ENCODE results near the gene PRRT4. TPM values are rescaled to one million over a fixed set of nuclear protein-coding genes. Genes with fewer than 3 reads are reported as not detected.

PRRT4 gene
- polyA plus RNA-seq (ENCODE audit: insufficient read length in 3 of 3): under 1 TPM; 0.54 to 0.72 (median 0.67) TPM

DNA sequence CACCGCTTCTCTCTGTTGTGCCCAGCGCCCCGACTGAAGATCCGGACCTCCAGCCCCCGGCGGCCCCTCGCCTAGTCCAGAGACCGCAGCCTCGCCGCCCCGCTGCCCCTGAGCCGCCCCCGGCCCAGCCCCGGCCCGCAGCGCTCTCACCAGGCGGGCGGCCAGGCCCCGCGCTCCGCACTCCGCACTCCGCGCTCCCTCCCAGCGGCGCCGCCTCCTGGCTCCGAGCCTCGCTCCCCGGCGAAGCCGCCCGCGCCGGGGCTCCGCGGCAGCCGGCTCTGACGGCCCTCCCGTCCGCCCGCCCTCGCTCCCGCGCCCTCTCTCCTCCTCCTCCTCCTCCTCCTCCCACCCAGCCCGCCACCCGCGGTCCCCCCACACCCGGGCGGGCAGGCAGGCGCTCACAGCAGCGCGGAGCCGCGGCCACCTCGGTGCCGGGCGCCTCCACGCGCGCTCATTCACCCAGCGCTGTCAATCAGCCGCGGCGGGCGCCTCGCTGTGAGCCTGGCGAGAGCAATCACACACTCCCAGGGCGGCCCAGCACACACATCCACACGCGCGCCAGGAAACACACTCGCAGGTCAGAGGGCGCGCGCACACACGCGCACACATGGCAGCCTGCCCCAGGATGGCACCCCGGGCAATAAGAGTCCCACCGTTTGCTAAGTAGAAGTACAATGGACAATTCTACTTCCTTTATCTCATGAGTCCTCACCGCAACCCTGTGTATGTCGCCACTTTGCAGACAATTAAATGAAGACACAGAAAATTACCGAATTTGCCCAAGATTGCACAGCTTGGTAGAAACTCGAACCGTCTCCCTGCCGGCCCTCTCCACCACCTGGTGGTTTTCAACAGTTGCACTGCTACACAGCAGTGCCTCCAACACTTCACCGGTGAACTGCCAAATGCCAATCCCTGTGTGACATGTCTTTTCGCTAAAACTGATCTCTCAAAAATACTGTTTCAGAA lies at the start of gene PRRT4:
Gene PRRT4 (minus strand): TSS at position 280 of the 969 bp plus-strand sequence.
- no peak for DNase-seq (ENCODE audit: low read depth in 3 of 3, low spot score in 2 of 3)

DNA sequence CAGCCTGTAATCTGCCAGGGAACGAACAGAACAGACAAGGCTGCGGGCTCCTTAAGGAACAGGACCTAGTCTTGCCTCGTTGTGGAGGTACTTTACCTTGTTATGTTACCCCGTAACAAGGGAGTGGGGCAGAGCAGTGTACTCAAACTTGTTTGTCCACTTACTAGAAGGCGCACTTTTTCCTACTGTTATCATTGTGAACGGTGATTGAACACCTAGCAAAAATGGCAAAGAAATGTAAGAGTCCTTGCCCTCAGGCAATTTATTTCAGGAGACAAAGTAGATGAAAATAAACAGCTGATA lies 48.9 kb upstream of the PRRT4 start:
- no peak for DNase-seq (ENCODE audit: low read depth in 3 of 3, low spot score in 2 of 3)

DNA sequence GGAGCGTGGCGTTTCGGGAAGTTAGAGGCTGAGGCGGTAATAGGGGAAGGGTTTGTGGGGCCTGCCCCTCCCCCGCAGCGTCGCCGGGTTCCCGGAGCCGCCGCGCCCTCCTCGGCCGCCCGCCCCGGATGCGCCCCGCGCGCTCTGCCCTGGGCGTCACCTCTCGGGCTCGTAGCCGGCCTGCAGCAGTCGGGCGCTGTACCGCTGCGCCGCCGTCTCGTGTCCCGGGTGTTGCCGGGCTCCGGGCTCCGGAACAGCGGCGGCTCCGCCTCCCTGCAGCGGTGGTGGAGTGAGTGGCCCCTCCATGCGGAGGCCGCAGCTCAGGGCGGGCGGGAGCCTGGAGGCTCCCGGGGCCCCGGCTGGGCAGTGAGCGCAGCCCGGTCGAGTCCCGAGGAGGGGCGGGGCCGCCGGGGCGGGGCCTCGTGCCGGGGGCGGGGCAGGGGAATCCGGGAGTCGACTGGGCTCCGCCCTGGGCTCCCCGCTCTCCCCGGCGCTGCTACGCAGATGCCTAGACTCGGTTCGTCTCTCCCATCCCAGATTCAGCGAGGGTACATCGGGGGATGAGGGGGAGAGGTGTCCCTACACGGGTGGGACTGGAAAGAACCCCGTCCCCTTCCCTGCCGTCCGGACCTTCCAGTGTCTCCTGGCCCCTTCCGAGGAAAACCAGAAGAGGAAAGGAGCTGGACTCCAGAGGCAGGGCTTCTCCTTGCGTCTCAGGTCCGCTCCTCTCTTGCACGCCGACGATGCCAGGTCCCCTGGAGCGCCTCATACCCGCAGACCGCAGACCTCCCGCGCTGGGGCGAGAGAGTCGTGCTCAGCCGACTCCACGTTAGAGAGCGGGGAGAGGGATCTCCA lies 48.3 kb upstream of the PRRT4 start, which contains the start of gene IMPDH1:
Gene IMPDH1 (minus strand): TSS at position 387 of the 855 bp plus-strand sequence. CDS start 81 bp downstream, at position 306.
- peak in 2 of 3 donors; percentile 60 to 66 for DNase-seq (ENCODE audit: low read depth in 3 of 3, low spot score in 2 of 3)

DNA sequence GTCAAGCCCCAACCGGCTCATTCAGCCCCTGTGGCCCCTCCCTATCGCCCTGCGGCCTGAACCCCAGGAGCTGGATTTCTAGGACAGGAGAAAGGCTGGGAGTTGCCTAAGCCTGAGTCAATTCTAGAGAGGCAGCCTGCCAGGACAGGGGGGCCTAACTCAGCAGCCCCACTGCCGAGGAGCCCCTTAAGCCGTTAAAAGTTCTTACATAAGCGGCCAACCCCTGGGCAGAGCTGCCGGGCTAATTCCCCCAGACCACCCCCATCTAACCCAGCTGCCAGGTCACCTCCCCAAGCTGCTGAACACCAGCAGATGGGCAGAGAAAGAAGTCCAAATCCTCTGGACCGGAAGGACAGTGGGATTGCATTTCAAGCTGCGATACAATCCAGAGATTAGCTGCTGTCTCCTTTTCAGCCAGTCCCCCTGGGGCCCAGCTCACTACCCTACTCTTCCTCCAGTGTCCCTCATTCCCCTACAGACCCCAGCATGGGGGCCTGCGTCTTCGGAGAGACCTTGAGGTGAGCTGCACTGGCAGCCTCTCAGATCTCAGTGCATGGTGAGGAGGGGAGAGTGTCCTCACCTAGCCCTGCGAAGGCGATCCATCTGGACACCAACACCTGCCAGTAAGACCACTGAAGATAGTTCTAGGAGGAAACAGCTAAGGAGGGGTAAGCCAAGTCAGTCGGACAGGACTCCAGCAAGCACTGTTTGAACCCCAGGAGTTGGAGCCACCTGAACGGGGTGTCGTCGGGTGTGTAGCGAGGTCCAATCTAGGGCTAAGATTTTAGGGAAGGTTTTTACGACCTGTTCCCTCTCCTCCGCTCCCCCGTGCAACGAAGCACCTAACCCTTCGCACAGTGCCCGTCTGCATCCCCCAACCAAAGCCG lies 47.5 kb upstream of the PRRT4 start:
- no peak for DNase-seq (ENCODE audit: low read depth in 3 of 3, low spot score in 2 of 3)

DNA sequence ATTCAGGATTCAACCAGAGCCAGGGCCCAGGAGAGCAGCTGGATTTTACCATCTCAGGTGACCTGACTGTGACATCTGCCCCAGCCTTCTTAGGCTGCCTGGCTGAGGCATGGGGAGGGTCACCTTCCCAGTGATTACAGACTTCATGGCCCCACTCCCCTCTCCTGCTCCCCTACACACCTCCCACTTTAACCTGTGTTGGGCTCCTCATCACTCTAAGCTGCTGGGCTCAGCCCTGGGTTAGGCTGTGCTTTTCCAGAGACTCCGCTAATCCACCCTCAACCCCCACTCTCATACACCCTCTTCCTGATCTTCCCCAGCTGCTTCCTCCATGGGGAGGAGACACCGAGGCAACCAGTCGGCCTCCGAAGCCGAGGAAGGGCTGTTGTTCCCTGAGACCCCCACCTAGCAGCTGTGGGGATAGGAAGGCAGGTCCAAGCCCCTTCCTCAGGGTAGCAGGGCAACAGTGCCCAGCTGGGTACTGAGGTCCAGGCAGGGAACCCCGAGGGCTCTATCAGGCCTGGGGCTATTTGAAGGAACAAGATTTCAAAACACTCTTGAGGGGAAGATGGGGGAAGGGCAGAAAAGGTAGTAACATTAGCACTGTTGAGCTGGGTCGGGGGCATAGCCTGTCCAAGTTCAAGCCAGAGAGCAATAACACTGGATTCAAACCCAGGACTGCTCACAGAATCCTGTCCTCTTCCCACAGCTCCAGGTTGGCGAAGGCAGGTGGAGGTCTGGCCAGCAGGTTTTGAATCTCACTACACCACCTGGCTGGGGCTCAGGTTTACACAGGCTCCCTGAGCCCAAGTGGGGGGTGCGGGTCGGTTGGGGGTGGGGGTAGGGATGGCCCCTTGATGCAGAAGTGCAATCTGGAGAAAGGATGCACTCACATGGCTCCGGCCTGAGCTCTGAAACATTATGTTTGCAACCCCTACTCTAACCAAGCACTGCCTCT lies 46.5 kb upstream of the PRRT4 start:
- DNase-seq (ENCODE audit: low read depth in 3 of 3, low spot score in 2 of 3): no peak

DNA sequence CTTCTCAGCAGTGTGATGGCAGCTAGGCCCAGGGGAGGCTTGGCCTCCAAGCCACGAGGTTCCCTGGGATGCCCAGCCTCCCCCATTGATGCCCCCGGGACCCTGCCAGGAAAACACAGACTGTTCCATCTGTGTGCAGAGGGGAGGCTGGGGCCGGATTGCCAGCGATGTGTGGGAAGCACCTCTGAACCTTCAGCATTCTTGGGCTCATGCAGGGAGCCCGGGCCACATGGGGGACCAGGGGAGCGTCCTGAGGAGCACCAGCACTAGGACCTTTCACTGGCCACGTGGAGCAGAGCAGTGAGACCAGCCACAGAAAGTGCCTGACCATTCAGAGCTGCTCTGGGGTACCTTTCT lies 45.7 kb upstream of the PRRT4 start:
- DNase-seq (ENCODE audit: low read depth in 3 of 3, low spot score in 2 of 3): no peak

DNA sequence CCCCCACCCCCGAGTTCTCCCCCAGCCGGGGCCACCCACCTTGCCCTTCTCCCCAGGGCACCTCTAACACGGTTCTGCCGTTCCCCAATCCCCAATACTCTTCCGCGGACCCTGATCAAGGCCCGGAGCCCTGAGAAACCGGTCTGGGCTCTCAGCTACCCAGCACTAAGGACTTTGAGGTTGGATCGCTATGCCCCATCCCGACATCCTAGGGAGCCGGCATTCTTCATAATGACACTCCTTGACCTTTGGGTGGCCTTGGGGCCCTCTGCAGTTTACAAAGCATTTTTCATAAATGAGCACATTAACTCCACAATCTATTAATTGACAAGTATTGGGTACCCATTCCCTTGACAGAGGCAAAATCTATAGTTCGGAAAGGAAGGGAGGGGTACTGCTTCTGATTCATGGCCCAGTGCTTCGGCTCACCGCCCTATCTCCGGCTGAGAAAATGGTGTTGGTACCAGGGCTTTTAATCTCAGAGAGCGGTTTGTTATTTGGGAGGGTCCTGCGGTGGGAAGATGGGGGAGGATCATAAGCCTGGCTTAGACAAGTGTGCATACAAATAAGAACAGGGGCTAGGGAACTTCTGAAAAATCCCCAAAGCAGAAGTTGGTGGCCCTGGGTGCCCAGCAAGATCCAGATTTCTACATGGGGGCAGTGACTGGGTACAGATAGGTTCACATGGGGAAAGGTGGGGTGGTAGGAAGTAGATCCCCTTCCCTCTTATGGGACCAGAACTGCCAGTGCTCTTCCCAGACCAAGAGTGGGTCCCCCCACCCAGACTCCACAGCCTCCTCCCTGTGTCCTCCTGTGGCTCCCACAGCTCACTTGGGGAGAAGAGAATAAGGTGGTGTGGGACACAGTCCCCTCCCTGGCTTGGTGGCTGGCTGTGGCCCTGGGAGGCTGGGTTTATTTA lies 45.1 kb upstream of the PRRT4 start:
- DNase-seq (ENCODE audit: low read depth in 3 of 3, low spot score in 2 of 3): no peak

DNA sequence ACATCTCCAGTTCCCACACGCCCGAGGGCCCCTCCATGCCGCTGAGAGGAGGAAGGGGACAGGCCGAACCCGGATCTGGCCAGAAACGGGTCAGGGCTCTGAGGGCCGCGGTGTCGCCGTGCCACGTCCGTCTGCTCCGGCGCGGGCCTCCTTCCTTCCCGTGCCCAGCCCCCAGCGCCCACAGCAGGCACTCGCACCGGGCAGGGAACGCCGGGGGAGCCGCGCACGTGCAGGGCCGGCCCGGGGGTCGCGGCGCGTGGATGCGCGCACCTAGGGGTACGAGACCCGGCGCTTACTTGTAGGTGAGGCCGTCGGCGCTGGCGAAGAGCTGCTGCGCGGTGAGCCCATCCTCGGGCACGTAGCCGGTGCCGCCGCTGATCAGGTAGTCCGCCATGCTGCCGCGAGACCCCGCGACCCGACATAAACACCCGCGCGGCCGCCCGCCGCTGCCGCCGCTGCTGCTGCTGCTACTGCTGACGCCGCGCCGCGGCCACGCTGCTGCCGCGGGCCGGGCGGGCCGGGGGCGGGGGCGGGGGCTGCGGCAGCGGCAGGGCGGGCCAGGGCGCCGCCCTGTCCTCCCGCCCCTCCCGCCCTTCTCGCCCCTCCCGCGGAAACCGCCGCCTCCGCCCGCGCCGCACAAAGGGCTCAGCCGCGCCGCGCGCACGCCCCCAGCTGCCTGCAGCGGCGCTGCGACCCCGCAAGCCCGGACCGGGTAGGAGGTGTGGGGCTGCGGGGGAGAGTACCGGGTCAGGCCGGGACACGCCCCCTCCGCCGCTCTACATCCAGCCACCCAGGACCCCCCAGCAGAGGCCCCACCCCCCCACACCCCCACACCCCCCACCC lies 44.2 kb upstream of the PRRT4 start:
- no peak for DNase-seq (ENCODE audit: low read depth in 3 of 3, low spot score in 2 of 3)

DNA sequence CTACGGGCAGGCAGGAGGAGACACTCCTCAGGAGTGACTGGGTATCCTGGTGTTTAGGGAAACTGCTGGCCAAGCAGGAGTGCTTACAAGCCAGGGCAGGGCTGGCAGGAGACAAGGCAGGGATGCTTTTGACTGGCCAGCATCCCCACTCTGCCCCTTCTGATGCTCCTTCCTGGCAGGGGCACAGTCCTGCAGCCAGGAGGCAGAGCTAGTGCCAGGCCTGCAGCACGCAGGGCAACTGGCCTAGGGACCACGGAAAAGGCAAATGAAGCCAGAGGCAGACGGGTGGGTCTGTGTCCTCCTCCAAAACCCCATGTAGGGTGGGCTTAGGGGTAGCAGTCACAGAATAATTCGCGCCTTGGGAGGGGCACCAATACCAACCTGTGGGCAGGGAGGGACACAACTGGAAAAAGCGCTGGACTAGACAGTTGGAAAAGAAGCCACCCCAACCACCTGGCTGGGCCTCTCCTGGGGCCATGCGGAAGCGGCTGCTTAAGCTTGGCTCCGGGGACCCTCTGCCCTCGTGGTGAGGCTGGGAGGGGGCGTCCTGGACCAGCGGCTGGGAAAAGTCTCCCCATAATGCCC lies 43.5 kb upstream of the PRRT4 start:
- no peak for DNase-seq (ENCODE audit: low read depth in 3 of 3, low spot score in 2 of 3)

DNA sequence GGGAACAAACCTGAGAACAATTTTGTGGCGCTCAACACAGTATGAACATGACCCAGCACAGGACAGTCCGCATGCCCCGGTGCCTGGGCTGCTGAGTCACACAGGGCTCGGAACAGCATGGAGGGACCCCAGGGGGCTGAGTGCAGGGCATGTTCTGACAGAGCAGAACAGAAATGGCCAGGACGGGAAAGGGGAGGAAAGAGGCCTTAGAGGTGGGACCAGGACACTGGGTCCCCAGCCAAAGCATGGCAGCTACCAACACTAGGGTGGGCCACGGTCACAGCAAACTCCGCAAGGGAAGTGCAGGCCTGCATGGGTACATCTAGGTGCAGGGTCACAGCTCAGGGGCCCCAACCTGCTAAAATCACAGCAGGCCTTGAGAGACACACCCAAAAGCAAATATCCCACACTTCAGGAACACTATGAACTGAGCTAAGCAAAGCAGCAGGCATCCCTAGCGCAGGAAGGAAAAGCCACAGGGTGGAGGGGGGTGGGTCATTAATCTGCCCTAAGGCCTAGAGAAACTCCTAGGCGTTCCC lies 42.7 kb upstream of the PRRT4 start:
- DNase-seq (ENCODE audit: low read depth in 3 of 3, low spot score in 2 of 3): no peak

DNA sequence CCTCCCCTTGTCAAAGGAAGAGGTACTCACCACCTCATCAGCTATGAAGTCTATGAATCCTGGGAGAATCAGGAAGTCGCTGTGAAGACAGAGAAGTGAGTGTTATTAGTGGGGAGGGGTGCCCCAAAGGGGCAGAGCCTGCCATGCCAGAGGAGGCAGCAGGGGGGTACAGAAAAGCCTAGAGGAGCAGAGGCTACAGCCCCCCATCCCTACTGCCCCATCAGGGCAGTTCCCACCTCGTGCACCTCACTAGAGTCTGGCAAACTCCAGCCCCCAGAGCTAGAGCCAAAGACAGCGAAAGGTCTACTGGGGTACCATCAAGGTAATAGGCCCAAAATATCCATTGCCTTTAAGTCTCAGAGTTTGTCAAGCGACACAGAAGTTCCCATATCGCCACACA lies 42.2 kb upstream of the PRRT4 start:
- no peak for DNase-seq (ENCODE audit: low read depth in 3 of 3, low spot score in 2 of 3)

DNA sequence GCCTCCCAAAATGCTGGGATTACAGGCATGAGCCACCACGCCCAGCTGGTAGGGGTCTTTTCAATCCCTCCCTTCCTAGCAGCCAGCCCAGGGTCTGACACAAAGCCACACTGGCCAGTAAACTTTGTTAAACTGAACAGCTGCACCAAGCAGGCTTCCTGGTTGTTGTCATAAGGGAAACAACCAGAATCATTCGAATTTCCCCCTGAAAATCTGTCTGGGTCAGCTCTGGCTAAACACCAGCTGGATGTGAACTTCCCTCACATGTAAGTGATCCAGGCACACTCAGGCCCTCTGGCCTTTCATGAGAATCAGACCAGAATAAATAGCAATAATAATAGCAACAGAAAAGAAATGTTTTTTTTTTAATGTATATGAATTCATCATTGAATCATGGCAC lies 40.9 kb upstream of the PRRT4 start:
- no peak for DNase-seq (ENCODE audit: low read depth in 3 of 3, low spot score in 2 of 3)

DNA sequence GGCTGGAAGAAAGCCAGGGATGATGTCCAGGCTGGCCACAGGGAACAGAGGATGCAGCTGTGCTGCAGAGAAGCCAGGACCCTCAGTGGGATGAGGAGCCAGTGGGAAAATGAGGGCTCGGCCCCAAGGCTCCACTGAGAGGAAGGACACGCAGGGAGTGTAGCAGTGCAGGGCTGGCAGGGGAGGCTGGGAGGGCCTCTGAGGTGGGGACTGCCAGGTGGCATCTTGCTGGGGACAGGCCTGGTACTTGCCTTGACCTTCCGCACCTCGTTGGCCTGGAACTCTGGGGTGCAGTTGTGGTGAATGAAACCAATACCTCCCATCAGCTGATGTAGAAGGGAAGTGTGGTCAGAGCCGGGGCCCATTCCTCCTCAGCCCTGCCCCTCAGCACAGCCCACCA lies 39.1 kb upstream of the PRRT4 start:
- DNase-seq (ENCODE audit: low read depth in 3 of 3, low spot score in 2 of 3): no peak

DNA sequence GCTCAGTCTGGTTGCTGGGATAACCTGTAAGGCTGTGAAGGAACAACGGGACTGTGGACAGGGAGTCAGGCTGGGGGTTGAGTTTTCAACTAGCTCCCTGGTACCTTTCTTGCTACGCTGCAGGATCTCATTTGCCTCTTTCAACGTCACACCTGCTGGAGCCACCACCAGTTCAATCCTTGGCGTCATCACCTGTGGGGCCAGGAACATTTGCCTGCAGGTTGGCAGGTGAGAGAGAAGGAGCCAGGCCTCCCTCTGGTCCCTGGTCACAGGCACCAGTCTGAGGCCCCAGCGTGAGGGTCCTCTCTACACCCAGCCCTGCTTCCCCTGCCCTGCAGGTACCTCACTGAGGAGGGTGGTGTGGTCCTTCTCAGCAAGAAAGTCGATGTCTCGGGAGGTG lies 38.5 kb upstream of the PRRT4 start:
- no peak for DNase-seq (ENCODE audit: low read depth in 3 of 3, low spot score in 2 of 3)

DNA sequence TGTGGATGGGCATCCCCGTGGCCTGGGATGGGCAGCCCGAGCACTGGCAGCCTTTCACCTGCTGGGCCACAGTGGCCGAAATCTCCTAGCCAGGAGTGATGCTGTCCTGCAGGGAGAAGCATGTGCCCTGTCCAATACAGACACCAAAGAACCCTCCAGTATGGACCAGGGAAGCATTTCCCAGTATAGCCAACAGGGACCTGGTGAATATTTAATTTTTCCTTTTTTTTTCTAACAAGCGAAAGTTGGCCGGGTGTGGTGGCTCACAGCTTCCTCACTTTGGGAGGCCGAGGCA lies 37.3 kb upstream of the PRRT4 start:
- DNase-seq (ENCODE audit: low read depth in 3 of 3, low spot score in 2 of 3): no peak

DNA sequence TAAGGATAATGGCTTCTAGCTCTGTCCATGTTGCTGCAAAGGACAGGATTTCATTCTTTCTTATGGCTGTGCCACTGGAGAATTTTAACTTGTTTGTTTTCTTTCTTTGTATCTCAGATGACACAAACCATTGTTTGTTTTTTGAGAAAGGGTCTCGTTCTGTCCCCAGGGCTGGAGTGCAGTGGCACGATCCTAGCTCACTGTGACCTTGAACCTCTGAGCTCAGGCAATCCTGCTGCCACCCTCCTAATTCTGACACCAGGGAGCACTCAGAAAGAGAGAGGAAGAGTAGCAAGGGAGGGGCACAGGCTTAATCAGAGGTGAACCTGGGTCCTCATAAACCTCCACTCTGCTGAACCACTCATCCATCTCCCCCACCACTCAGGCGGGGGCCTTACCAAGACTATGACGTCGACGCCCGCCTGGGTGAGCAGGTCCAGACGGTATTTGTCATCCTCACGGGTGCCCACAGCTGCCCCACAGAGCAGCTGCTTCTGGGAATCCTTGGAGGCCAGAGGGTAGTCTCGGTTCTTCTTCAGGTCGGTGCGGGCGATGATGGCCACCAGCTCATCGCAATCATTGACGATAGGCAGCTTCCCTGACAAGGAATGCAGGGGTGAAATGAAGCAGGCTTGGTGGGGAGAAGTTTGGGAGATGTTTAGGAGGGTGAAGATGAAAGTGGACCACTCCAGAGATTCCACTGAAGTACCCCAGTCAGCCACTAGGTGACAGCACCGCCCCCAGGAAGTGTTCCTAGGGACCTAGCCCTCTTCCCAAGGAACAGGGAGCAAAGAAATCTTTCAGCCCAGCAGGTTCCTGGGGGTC lies 36.7 kb upstream of the PRRT4 start:
- DNase-seq (ENCODE audit: low read depth in 3 of 3, low spot score in 2 of 3): no peak
